Bronchial smooth muscle cell (primary cell): ENCODE measurements around the gene SCN7A. TPM values are rescaled to one million over a fixed set of nuclear protein-coding genes. Genes with fewer than 3 reads are reported as not detected.

ENCODE experiments used
- total RNA-seq: library from RNA; depleted of rRNA; stranded (reverse); fragments of >200 nt; gene quantifications from 2 replicates; pipeline ENCODE4 v1.2.1, GENCODE V29; 2014

The SCN7A gene
- total RNA-seq, result 9.5 and 14.3 TPM in 2 replicates

DNA sequence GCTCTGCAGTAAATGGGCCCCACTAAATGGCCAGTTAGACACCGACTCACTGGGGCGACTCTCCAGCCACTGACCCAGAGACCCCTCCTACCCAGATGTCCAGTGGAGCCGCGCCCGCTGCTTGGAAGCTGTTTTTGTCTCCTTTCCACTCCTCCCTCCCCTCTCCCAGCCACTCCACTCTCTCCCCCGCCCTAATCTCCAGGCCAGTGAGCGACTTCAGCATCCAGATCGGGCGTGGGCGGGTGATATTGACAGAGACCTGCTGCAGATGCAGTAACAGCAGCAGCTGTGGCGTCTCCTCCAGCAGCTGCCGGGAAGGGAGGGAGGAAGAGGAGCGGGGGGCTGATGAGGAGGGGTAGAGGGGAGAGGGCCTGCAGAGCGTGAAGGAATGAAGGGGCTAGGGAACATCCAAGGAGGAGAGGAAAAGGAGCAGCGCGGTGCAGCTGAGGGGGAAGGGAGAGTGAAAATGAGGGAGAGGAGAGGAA lies at the start of gene SCN7A:
Gene SCN7A, minus strand, starts transcription at position 110 of the 485 bp plus-strand sequence. CDS start 16,553 bp downstream, outside the sequence.

DNA sequence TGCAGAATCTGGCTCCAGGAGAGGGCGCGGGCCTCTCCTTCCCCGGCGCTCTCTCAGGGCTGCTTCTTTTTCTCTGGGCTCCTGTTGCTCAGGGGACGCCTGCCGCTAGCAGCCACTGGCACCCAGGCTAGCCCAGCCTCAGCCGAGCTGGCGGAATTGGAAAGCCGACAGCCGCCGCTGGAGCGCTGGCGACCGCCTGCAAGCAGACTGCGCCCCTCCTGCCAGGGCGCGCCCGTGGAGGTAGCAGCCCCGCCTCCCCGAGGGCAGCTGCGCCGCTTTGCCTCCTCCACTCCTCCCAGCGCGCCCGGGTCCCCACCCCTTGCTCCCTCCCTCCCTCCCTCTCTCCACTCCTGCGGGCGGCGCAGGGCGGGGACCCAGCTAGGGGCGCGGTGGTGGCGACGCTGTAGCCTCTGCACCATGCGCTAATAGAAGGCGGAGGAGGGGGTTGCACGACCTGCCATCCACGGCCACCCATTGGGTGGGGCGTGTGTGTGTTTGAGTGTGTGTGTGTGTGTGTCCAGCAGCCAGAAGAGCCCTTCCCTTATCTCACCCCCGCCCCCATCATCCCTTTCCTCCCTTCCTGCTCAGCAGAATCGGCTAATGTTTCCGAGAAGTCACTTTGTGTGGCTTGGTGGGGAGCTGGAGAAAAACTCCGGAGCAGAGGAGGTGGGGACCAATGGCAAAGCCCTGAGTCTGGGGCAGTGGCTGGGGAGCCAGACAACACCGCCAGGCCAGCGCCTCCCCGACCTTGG lies 118.1 kb downstream of the SCN7A start, which contains the start of gene SCN9A:
Gene SCN9A, minus strand, starts transcription at position 209 of the 752 bp plus-strand sequence. CDS start 64,188 bp downstream, outside the sequence.

Other genes starting within 250 kb of the SCN7A start
- gene SCN9A, start 118.3 kb downstream of the SCN7A start, total RNA-seq, result 5.2 and 12.1 TPM in 2 replicates